Ammon's horn (tissue), 1 donor: ENCODE results near the gene ZMIZ1.
A peak's percentile ranks its signal among the peaks of the same experiment; 100 is the strongest.
"Not testable (repeated sequence)": the region's sequence is repeated elsewhere in the genome, so short reads cannot be mapped to it uniquely, and the experiment has no call there.

Source experiments
- DNase-seq: peaks from one replicate; pipeline ENCODE4 v3.0.0-alpha.2; 2016; ENCODE audit warnings: low spot score

Gene ZMIZ1

DNA sequence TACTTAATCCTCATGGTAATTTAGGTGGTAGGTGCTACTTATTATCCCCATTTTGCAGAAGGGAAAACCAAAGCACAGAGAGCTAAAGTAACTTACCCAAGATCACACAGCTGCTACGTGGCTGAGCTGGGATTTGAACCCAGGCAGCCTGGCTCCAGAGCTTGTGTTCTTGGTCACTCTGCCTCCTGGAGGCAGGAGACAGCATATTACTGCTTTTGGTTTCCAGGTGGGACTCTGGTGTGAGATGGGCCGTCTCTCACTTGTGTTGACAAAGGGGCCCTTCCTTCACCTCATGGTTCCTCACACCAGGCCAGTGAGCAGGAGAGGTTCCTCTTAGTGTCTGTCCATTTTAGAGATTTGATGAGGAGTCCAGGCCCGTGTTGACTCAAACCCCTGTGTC, 198.7 kb downstream of the ZMIZ1 start:
- DNase-seq = no peak

DNA sequence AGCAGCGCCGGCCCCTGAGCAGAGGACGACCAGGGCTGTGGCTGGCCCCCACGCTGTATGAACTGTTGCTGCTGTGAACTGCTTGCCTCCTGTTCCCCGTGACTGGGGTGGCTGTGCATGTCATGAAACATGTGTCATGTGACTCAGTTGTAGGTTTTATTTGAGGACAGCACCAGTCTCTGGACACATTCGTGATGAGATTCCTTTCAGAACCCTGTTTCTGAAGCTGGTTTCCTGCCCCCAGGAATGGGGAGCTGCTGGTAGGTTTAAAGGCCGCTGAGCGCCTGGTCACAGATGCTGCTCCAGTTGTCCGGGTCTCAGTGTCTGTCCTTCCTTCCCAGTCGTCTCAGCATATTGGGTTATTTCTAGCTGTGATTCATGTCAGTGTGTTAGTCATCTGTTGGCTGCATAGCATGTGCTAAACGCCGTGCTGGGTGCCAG, 199.4 kb downstream of the ZMIZ1 start:
- DNase-seq = no peak

DNA sequence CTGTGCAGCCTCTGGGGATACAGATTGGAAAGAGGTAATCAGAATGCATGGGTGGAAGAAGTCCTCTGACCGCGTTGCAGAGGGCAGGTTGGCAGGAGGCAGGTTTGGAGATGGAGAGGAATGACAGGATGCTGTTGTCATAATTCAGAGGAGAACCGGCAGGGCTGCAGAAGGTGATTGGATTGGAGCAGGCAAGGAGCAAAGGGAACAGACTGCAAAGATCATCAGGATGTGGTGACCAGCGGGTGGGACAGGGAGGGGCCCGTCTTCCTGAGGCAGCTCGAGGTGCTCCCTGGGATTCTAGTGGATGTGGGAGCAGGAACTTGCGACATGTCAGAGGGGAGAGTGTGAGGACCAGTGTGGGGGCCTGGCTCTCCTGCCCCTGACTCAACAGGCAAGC, 200.0 kb downstream of the ZMIZ1 start:
- no peak for DNase-seq

DNA sequence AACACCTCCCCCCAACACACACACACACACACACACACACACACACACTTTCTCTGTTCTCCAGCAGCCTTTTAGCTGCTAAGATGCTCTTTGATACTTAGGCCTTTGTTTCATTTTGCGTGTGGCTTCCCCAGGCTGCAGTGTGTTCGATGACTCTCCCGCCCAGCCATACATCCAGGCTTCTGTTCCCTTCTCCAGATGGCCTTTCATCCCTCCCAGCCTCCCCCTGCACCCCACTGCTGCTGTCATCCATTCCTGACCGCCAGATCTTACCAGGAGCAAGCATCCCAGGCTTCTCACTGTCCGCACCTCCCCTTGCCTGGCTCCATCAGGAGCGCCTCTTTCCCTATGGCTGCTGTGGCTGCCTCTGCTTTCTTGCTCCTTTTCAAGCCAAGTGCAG, 200.7 kb downstream of the ZMIZ1 start:
- DNase-seq = no peak

DNA sequence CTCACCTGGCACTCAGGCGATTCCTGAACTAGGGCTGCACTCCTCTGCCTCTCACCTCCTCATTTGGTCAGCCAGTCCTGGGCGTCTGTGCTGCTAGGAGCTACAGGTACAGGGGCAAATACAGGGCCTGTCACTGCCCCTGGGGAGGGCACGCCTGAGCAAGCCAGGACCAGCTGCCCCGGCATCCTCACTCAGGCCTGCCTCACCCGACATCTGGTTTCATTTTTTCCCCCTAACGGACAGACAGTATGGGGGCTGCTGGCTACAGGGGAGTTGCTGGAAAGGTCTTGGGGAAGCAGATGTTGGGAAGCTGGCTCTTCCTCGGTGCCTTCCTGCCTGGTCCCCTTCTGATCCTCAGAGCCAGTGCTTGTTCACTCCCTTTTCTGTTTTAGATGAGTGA, 201.2 kb downstream of the ZMIZ1 start:
- no peak for DNase-seq

DNA sequence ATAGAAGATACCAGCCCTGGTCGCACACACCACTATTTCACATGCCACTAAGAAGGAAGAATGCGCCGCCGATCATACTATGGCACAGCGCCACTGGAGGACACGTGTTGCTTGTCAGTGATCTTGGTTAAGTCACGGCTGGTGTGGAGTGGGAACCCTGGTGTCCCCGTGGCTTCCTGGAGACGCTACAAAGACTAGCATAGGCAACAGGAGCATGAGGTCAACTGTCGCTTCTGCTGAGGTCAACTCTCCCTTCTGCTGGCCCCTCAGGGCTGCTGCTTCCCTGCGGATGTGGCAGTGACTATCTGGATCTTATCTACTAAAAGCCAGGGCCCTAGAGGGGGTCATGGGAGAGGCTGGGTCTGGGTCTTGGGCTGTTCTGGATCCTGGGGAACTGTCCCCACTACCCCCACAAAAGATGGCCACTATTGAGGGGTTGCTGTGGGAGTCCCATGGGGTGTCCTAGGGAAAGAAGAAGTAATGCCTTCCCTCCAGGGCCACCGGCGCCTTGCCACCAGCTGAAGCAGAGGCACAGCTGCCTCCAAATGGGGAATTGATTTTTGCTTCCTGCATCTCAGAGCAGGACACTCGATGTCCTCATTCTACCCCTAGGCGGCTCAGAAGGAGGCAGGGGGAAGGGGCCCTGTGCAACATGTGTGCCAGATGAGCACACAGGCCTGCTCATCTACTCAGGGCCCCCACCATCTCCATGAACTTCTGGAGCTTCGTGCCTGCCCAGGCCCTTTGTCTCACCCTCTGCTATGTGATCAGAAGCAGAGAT, 201.9 kb downstream of the ZMIZ1 start:
- DNase-seq = peak; percentile 64

DNA sequence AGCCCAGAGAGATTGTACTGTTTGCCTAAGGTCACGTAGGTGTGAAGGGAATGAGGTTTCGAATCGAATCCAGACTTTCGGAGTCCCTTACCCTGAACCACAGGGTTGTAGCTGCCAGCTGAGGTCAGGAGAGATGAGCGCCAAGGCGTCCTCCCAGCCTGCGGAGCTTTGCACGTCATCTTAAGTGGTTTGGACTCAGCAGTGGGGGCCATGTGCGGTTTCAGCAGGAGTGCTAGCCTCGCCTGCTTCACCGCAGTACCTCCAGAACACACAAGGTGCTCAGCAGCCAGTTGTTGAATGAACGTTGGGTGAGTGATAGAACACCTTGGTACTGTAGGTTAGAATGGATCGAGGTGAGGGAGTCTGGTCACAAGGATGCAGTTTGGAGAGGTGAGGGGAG, 203.6 kb downstream of the ZMIZ1 start:
- no peak for DNase-seq

DNA sequence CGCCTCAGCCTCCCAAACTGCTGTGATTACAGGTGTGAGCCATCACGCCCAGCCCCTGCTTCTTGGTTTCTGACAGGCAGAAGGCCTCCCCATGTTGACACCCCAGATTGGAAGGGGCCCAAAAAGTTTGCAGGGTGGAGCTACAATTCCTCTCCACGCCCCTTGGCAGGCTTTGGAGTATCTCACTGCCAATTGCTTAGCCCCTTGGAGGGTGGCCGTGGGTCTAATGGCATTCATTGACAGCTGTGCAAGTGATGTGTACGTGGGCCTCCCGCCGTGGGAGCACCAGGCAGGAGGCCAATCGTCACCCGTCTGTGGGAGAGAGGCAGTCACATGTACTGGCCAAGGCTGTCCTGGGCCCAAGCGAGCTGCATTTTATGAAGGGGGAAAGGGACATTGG, 204.8 kb downstream of the ZMIZ1 start:
- DNase-seq = no peak

DNA sequence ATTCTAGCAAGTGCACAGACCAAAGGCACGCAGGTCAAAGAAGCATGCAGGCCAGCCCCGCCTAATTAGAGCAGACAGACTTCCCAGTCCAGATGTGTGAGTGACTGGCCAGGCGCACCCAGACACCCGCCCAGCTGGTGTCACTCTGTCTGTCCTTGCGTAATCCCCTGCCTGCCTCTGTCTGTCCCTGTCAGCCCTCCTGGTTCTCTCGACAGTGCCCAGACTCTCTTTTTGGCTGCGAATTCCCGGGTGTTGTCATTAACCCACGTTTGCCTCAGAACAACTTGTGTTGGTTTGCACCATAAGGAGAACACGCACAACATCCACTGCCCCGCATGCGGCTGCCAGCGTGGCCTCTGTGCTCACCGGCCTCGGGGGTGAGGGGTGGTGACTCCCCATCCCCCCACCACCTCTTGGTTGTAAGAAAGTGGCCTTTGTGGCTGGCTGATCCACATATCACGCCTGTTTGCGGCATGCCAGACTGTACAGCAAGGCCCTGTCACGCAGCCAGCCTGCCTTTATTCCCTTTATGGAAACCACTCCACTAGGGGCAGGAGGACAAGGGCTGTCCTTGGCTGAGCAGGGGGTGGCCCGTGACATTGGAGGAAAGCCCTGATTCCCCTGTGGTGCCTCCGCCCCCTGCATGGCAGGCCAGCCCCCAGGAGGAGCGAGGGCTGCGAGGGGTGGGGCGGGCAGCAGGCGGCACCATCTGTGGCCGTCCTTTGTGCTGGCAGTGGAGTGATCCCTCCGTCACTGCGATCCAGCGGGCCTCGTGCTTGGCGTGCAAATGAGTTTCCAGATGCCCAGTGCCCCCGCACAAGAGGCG, 205.7 kb downstream of the ZMIZ1 start:
- peak; percentile 98 for DNase-seq

DNA sequence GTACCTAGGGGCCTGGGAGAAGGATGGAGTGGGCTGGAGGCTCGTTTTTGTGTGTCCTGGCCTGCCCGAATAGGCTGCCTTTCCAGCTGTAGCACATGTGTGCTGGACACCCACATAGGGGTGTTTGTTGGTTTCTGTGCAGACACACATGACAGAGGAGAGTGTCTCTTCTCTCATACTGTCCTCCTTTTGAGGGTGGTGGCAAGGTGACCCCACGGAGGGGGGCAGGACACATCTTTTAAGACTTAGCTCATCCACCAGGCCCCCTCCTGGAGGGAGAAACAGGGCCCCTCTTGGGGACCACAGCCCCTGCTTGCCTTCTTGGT, 206.3 kb downstream of the ZMIZ1 start:
- DNase-seq = no peak

DNA sequence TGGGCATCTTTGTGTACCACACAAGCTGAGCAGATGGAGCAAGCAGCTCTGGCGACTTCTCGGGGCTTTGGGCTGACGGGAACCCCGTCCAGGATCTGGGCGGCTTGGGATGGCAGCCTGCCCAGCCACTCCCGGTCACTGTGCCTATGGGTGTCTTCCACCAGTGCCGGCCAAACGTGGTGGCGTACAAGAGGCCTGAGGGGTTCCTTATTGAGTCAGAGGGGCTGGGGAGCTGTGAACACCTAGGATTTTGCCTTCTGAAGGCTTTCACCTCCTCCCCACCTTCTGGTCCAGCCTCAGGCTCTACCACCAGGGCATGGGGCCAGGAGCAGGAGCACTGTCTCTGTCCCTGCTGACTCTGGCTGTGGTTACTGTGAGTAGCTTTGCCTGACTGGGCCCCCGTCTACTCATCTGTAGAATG, 206.7 kb downstream of the ZMIZ1 start:
- DNase-seq = peak; percentile 52

DNA sequence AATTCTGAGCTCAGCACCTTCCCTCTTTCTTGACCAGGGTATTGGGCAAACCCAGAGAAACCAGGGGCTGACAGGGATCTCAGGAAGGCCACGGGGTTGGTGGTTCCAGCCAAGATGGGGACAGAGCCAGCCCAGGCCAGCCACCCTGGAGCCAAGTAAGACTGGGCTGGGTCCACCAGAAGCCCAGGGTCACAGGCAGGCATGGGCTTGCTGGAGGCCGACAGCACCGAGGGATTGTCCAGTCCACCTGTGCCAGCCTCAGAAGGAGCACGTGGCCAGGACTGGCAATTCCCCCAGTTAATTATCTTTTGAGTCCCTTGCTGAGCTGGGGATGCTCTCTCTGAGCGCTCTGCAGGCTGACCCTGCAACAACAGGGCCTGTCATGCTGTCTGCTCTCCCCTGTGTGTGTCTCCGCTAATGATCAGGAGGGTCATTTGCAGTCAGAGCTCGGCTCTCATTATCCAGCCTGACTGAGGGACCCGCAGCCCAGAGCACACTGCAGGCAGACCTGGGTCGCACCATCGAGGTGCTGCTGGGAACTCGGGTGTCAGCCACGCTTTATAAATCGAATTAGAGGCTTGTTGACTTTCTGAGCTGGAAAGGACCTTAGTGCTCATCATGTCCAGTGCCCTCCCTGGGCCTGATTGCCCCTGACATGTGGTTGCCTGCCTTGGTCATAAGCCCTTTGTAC, 209.0 kb downstream of the ZMIZ1 start:
- DNase-seq = peak; percentile 68

DNA sequence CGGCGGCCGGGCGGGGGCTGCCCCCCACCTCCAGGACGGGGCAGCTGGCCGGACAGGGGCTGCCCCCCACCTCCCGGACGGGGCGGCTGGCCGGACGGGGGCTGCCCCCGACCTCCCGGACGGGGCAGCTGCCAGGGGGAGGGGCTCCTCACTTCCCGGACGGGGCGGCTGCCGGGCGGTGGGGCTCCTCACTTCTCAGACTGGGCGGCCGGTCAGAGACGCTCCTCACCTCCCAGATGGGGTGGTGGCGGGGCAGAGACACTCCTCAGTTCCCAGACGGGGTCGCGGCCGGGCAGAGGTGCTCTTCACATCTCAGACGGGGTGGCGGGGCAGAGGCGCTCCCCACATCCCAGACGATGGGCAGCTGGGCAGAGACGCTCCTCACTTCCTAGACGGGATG, 210.3 kb downstream of the ZMIZ1 start:
- not testable (repeated sequence) for DNase-seq

DNA sequence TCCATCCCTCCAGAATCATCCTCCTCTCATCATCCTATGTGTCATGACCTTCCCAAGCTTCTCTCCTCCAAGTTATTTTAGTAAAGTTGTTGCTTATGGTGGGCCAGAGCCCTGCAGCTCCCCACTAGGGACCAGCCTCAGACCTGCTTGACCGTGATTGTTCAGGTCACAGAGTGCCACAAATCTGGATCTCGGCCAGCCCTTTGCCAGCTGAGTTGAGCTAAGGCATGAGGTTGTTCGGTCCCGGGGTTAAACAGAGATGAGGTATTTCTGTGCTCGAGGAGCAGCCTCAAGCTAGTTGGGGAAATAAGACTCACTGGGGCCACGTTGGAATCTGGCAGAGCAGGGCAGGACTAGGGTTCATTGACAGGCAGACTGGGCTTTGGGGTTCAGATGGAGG, 212.2 kb downstream of the ZMIZ1 start:
- no peak for DNase-seq

DNA sequence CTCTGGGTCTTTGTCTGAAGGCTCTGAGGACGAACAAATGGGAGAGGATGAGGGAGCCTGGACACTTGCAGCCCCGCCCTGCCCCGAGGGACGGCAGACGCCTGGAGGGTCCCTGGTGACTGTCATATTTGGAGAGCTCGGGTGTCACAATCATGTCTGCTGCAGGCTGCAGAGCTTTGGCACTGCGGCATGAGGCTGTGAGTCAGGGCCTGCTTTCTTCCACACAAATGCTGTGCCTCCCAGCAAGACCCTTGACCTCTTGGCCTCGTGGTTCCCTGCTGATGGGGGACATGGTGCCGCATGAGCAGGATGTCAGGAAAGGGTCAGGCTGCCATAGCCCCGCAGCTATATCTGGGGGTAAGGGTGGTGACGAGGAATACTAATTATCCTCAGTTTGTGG, 213.6 kb downstream of the ZMIZ1 start:
- no peak for DNase-seq

DNA sequence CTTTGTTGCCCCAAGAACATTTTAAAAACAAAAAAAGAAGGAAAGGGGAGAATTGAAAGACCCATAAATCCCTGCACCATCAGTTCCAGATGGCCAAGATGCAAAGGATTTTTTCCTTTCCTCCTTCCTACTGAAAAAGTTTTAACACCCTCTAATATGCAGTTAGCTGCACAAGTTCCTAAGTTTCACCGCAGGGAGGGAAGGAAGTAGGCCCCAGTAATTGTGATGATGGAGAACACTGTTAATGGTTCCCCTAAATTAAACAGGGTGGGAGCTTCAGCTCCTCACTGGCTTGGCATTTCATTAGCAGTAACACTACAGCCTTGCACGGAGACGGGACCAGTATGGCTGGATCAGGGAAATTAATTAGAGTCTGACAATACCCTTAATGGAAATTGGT, 214.8 kb downstream of the ZMIZ1 start:
- no peak for DNase-seq

DNA sequence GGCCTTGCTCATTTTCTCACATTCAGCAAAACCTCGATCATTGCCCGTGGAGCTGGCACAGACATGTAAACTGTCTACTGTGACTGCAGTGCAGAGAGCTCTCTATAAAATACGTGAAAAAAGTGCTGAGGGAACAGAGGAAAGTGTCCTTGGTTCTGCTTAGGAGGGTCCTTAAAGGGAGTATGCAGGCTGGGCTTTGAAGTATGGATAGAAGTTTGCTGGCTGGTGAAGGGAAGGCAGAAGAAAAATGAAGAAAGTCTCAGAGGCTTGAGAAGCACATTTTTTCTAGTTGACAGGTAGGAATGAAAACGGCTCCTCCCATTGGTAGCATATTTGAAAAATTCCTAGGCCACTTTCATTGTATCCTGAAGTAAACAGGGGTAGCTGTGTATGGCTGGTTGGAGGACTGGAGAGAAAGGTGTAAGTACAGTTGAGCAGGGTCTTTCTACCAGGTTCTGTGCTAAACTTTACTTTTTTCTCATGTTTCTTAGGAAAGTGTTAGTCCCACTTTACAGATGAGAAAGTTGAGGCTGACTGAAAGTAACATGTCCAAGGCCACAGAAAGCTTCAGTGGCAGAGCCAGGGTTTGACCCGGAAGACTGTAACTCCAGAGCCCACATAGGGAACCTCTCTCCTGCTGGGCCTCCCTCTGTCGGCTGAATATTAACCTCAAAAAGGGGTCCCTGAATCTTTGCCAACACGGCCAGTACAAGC, 215.5 kb downstream of the ZMIZ1 start:
- no peak for DNase-seq

DNA sequence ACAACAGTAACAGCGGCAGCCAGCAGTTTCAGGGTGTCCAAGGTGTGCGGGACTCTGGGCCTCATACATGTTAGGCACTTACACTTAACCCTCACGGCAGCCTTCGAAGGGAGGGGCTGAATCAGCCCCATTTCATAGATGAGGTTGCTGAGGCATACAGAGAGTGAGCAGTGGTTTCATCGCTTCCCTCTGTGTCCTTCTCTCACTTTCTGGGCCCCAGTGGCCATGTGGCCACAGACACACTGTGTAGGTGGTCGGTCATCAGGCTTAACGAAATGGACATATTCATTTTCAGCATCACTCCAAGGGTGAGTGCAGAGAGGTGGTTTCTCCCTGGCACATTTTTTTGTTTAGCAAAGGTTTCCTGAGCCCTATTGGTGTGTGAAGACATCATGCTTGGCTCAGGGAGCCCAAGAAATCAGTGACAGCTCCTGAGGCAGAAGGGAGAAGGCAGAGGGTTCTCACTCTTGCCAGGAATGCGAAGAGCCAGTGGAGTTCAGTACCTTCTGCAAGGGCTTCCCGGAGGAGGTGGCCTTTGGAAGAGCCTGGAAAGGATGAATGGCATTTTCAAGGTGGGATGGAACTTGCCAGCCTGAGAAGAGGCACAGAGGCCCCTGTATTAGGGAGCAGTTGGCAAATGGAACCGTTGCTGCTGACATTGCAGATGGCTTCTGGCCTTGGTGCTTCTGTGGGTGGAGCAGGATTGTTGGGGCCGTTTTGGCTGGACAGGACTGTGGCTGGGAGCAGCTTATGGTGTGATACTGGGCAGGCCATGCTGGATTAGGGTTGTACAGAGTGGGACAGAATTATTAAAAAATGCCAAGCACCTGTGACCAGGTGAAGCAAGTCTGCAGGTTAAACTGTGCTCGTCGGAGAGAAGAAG, 216.8 kb downstream of the ZMIZ1 start:
- no peak for DNase-seq

DNA sequence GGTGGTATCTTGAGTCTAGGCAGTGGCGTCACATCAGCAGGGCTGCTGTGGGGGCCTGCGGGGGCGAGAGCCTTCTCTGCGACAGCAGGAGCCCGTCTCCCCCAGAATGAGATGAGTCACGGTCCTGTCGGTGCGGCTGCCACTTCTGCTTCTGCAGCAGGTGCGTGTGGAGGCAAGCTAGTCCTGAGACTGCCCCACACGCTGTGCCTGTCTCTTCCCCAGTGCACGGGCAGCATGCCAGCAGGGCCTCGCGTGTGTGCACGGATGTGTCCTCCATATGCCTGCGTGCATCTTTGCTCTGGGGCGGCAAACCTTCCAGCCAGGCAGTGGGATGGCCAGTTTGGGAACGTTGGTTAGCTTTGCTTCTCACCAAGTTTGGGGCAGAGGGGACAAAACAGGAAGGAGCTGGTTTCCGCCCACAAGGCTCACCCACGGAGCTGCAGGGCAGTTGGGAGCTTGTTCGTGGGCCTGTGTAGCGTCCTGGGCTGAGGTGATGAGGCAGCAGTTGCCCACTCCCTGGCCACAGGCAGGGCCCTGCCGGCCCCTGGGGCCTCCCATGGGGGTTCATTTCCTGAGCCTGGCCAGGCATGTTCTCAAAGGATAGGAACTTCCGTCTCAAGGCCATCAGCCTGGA, 217.7 kb downstream of the ZMIZ1 start:
- peak; percentile 80 for DNase-seq

DNA sequence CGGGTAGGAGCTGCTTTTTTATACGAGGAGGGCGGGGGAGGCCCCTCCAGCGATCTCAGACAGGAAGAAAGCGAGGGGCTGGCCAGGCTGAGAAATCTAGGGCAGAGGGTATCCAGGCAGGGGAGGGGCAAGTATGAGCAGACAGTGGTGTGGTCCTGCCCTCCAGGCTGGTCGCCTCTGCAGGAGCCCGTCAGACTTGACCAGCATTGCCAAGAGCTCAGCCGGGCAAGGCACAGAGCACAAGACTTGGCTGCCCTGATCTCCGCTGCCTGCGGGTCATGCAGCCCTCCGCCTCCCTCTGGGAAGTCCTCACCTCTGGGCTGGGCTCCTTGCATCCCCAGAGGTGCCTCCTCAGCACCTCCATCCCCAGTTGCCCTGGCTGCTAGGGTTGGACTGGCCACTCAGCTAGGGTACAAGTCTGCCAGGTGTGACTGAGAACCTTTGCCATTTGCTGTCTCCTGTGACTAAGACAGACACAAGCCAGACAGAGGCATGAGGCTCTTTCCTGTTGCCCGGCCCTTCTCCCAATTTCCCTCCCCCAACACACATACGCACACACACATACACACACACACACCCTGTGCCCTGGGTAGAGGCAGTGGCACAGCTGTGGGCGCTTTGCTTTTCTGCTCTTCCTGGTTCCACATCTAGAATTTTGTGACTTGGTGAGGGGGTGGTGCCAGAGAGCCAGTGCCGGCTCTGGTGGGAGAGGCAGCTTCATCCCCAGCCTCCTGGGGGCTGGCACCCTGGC, 219.4 kb downstream of the ZMIZ1 start:
- DNase-seq = no peak
